Ishikawa (cell line): ENCODE data around the gene ATP5PB.

ENCODE experiments used
- CEBPB ChIP-seq: IDR thresholded peaks from 2 replicates; pipeline ENCODE4 v1.6.1; 2012
- CREB1 ChIP-seq: IDR thresholded peaks from 2 replicates; pipeline ENCODE4 v1.6.1; 2012; ENCODE audit warnings: low read depth
- EGR1 ChIP-seq: IDR thresholded peaks from 2 replicates; pipeline ENCODE4 v1.6.1; 2012
- EP300 ChIP-seq: IDR thresholded peaks from 2 replicates; pipeline ENCODE4 v1.6.1; 2012; ENCODE audit warnings: borderline replicate concordance
- FOXM1 ChIP-seq: IDR thresholded peaks from 2 replicates; pipeline ENCODE4 v1.6.1; 2012; ENCODE audit warnings: low read depth, borderline replicate concordance
- NFIC ChIP-seq: IDR thresholded peaks from 2 replicates; pipeline ENCODE4 v1.6.1; 2012
- RAD21 ChIP-seq: IDR thresholded peaks from 2 replicates; pipeline ENCODE4 v1.6.1; 2012; ENCODE audit warnings: low read depth
- TAF1 ChIP-seq: IDR thresholded peaks from 2 replicates; pipeline ENCODE4 v1.6.1; 2012; ENCODE audit warnings: low read depth, mild to moderate bottlenecking
- TCF12 ChIP-seq: IDR thresholded peaks from 2 replicates; pipeline ENCODE4 v1.6.1; 2012; ENCODE audit warnings: low read depth
- TEAD4 ChIP-seq: IDR thresholded peaks from 2 replicates; pipeline ENCODE4 v1.6.1; 2012
- YY1 ChIP-seq: IDR thresholded peaks from 2 replicates; pipeline ENCODE4 v1.6.1; 2012; ENCODE audit warnings: low read depth
- ZBTB7A ChIP-seq: IDR thresholded peaks from 2 replicates; pipeline ENCODE4 v1.6.1; 2012; ENCODE audit warnings: low read depth
- TF ChIP-seq, protein P1 (sequence below): IDR thresholded peaks from 2 replicates; pipeline ENCODE4 v1.6.1; 2012
- TF ChIP-seq, protein P2 (sequence below): IDR thresholded peaks from 2 replicates; pipeline ENCODE4 v1.6.1; 2012; ENCODE audit warnings: low read depth, mild to moderate bottlenecking
- TF ChIP-seq, protein P3 (sequence below): IDR thresholded peaks from 2 replicates; pipeline ENCODE4 v1.6.1; 2012

The ATP5PB gene

DNA sequence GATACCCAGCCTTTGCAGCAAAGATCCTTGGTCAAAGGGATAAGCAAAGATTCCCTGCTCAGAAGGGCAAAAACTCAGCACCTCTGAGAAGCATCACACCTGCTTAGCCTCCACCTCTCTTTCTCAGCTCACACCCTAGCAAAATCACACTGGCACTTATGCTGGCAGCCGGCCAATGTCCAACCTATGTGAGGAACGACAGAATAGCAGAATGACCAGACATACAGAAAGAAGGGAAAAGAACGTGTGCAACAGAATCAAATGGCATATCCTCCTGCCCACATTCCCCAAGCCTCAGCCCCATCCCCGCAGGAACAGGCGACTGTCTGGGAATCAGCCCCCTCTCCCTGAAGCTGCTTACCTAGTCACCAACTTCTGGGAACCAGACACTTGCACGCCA is 54.8 kb downstream of the ATP5PB start:
- no peak for TF ChIP-seq TAF1
- no peak for TF ChIP-seq EP300
- no peak for TF ChIP-seq ZBTB7A
- no peak for TF ChIP-seq TEAD4
- no peak for TF ChIP-seq NFIC
- TF ChIP-seq RAD21, result no peak
- no peak for TF ChIP-seq CEBPB
- TF ChIP-seq, protein P1, sequence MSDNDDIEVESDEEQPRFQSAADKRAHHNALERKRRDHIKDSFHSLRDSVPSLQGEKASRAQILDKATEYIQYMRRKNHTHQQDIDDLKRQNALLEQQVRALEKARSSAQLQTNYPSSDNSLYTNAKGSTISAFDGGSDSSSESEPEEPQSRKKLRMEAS, result no peak
- no peak for TF ChIP-seq EGR1

DNA sequence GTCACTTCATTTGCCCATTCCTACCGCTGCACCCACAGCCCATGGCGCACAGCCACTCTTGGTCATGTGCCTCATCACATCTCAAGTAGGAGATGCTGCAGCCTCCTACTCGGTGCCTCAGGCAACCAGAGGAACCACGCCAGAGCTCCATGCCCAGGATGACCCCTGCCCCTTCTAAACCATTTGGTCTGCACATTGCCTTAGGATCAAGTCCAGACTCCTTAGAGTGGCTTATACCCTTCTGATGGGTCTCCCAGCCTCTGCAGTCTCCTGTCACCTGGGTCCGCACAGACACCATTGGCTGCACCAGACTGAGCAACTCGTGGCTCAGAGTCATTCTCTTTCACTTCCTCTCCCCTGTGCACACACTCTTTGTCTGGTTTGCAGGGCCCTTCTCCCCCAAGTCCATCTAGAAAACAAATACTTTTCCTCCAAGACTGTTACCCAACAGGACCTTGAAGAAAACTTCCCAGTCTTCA is 56.4 kb downstream of the ATP5PB start:
- no peak for TF ChIP-seq RAD21
- TF ChIP-seq, protein P1, result no peak
- no peak for TF ChIP-seq CREB1
- no peak for TF ChIP-seq NFIC
- TF ChIP-seq EGR1, result no peak
- no peak for TF ChIP-seq CEBPB
- no peak for TF ChIP-seq ZBTB7A
- TF ChIP-seq EP300, result no peak
- no peak for TF ChIP-seq TEAD4
- no peak for TF ChIP-seq FOXM1
- no peak for TF ChIP-seq TAF1
- TF ChIP-seq, protein P2, sequence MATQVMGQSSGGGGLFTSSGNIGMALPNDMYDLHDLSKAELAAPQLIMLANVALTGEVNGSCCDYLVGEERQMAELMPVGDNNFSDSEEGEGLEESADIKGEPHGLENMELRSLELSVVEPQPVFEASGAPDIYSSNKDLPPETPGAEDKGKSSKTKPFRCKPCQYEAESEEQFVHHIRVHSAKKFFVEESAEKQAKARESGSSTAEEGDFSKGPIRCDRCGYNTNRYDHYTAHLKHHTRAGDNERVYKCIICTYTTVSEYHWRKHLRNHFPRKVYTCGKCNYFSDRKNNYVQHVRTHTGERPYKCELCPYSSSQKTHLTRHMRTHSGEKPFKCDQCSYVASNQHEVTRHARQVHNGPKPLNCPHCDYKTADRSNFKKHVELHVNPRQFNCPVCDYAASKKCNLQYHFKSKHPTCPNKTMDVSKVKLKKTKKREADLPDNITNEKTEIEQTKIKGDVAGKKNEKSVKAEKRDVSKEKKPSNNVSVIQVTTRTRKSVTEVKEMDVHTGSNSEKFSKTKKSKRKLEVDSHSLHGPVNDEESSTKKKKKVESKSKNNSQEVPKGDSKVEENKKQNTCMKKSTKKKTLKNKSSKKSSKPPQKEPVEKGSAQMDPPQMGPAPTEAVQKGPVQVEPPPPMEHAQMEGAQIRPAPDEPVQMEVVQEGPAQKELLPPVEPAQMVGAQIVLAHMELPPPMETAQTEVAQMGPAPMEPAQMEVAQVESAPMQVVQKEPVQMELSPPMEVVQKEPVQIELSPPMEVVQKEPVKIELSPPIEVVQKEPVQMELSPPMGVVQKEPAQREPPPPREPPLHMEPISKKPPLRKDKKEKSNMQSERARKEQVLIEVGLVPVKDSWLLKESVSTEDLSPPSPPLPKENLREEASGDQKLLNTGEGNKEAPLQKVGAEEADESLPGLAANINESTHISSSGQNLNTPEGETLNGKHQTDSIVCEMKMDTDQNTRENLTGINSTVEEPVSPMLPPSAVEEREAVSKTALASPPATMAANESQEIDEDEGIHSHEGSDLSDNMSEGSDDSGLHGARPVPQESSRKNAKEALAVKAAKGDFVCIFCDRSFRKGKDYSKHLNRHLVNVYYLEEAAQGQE, result no peak
- no peak for TF ChIP-seq TCF12
- TF ChIP-seq YY1, result no peak
- TF ChIP-seq, protein P3, sequence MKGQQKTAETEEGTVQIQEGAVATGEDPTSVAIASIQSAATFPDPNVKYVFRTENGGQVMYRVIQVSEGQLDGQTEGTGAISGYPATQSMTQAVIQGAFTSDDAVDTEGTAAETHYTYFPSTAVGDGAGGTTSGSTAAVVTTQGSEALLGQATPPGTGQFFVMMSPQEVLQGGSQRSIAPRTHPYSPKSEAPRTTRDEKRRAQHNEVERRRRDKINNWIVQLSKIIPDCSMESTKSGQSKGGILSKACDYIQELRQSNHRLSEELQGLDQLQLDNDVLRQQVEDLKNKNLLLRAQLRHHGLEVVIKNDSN, result no peak

DNA sequence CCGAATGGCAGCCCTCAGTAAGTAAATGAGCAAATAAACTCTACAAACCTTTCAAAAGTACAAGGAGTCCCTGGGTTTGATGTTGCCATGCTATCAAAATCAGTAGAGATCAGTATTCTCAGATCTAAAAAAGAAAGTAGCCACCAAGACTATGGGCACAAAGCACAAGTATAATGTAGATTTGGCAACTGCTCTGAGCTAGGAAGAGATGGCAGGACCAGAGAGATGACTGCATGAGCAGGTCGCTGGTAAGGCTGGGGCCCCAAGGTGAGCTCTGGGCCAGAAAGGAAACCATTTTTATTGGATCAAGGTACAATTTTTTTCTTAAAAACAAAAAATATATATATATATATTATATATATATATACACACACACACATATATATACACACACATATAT is 57.3 kb downstream of the ATP5PB start:
- TF ChIP-seq, protein P2, result no peak
- TF ChIP-seq, protein P3, result no peak
- TF ChIP-seq CREB1, result no peak
- TF ChIP-seq FOXM1, result no peak
- no peak for TF ChIP-seq ZBTB7A
- TF ChIP-seq EP300, result no peak
- TF ChIP-seq YY1, result no peak
- no peak for TF ChIP-seq TEAD4
- TF ChIP-seq, protein P1, result no peak

DNA sequence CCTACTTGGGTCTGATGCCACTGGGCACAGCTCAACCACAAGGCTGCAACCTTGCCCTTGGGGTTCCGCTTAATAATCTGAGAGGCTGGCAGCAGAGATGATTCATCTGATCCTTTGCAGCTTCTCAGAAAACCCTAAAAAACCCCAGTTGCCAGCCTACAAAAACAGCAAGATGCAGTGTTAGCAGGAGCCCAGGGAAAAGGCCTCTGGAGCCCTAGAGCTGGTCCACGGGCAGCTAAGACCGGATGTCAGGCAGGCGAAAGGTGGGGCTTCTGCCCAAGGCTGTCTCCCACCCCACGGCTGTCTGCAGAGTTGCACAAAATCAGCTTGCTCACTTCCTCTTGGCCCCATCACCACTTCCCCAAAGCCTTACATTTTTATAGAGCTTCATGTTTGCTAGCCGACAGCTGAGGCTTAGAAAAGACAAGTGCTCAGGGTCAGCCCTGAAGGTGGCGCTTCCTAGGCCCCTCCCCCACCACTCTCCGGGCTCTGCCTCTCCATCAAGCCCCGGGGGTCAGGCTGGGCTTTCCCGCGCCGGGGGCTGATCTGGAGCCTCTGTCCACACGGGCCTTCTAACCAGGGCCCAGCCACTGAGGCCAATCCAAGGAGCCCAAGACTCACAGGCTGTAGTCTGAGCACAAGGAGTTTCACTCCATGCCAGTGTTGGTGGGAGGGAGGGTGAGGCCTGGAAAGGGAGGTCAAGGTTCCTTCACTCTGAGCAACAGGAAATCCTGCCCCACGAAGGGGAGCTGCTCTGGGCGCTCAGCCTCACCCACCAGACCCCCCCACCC is 58.3 kb downstream of the ATP5PB start:
- no peak for TF ChIP-seq TEAD4
- no peak for TF ChIP-seq NFIC
- TF ChIP-seq RAD21, result no peak
- no peak for TF ChIP-seq TCF12
- TF ChIP-seq FOXM1, result no peak
- TF ChIP-seq, protein P1, result no peak
- no peak for TF ChIP-seq EGR1
- TF ChIP-seq CEBPB, result no peak

DNA sequence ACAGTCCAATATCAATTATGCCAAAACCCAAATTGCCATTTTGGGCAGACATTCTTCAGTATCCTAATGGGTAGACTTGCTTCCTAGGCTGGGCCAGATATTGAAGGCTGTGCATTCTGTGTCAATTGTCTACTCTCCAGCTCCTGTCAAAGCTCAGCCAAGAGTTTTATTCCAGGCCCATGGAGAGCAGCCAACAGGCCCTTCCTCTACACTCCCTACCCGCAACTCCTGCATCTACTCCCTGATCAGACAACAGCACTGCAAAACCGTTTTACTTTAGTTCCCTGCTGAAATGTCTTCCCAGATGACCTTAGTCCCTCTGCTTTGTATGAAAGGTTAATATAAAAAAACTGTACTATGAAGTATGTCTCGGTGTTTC is 60.7 kb downstream of the ATP5PB start:
- TF ChIP-seq RAD21 (no peak), NFIC (no peak), EGR1 (no peak), YY1 (no peak), EP300 (no peak)
- TF ChIP-seq, protein P3, result no peak
- TF ChIP-seq, protein P2, result no peak
